GM21515 (cell line): ENCODE data around the gene DGCR2.
"Not testable (repeated sequence)": the region's sequence is repeated elsewhere in the genome, so short reads cannot be mapped to it uniquely, and the experiment has no call there.

Experiments used
- ATAC-seq: cut with Tn5 transposase; IDR thresholded peaks from one replicate; pipeline ENCODE4 v1.9.1; 2021; ENCODE audit not compliant: unreplicated experiment

Gene DGCR2

GRCh38 chr22:18988958-18989357 is 133.3 kb downstream of the DGCR2 start:
- no peak for ATAC-seq

GRCh38 chr22:18987765-18988164 is 134.4 kb downstream of the DGCR2 start:
- no peak for ATAC-seq

DNA sequence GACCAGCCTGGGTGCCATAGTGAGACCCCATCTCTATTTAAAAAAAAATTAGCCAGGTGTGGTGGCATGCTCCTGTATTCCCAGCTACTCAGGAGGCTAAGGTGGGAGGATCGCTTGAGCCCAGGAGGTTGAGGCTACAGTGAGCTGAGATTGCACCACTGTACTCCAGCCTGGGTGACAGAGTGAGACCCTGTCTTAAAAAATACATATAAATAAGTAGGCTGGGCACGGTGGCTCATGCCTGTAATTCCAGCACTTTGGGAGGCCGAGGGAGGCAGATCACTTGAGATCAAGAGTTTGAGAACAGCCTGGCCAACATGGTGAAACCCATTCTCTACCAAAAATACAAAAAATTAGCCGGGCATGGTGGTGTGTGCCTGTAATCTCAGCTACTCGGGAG is 135.1 kb downstream of the DGCR2 start:
- not testable (repeated sequence) for ATAC-seq
